Sigmoid colon (tissue), 4 donors: Measurements from ENCODE around the gene EIF4ENIF1.

Source experiments
- CTCF ChIP-seq, 4 experiments: fragments of 450-650 bp in 3 of 4; fragments of 200-600 bp in 1 of 4; IDR thresholded peaks; one replicate each; pipeline ENCODE4 v1.5.1; 2016 to 2019; ENCODE audit warnings: antibody characterized with exemption in 4 of 4, mild to moderate bottlenecking in 3 of 4, moderate library complexity in 2 of 4
- POLR2AphosphoS5 ChIP-seq, 4 donors: sonication (generic); formaldehyde crosslinking; IDR thresholded peaks; one replicate each; pipeline ENCODE4 v1.6.1; 2017; ENCODE audit warnings: antibody characterized with exemption in 4 of 4

- TF ChIP-seq POLR2AphosphoS5 (IDR thresholded peaks at IDR 0.05) (no peak), CTCF (IDR thresholded peaks at IDR 0.05) (no peak)
These were observed 95.3 kb downstream of the EIF4ENIF1 start for GRCh38 chr22:31394326-31394725.
